Measurements from ENCODE around the gene DOK6.

Gene DOK6

DNA sequence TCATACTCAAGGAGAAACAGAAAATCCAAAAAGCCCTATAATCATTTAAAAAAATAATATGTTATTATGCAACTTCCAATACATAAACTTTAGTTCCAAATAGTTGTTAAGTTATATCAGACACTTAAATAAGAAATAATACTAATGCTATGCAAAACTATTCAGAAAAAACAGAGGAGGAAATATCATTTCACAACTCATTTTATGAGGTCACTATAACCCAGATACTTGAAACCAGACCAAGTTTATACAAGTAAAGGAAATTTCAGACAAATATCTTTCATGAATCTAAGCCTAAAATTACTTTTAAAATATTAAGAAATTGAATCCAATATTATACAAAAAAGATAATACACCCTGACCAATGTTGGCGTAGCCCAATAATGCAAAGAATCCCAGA lies 286.2 kb downstream of the DOK6 start:
- no peak for DNase-seq (ENCODE audit: low read depth in 2 of 2)

DNA sequence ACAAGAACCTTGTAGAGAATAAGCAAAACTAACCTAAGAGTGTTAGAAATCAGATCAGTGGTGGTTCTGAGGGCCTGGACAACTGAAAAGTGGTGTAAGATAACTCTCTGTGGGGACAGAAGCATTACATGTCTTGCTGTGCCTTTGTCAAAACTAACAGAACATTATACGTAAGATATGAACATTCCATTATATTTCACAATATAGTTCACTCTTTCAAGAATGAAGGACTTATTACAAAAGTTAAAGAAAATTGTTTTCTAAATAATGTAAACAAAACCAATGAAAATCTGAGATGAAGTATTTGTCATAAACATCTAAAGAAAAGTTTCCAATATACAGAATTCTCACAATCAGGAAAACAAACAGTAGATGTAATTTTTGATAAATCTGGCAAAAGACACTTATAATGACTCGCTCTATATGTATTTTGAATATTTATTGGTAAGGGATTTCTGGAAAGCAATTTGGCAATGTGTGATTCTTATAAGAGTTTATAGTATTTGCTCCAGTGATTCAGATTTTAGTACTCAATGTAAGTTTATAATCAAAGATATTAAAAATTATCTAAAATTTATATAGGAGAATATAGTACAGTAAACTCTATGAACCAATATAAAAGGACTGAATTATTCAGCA lies 288.6 kb downstream of the DOK6 start:
- DNase-seq (ENCODE audit: low read depth in 2 of 2) = no peak

GRCh38 chr18:69691008-69691760 lies 290.5 kb downstream of the DOK6 start:
- DNase-seq (ENCODE audit: low read depth in 2 of 2) = no peak

DNA sequence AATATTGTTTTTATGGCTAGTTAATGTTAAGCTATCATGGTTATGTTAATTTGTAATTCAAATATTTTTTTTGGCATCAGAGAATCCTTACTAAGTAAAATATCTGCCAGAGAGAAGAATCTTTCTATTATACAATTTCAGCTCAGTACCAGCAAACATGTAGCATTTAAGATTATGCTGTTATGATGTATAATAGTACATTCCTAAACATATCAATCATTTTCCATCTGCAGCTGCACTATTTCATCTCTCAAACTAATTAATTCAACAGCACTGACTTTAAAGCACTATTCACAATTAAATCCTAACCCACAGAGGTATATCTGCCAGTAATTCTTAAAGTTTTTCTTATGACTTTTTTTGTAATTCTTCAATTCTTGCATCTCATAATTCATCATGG lies 296.4 kb downstream of the DOK6 start:
- no peak for DNase-seq (ENCODE audit: low read depth in 2 of 2)

DNA sequence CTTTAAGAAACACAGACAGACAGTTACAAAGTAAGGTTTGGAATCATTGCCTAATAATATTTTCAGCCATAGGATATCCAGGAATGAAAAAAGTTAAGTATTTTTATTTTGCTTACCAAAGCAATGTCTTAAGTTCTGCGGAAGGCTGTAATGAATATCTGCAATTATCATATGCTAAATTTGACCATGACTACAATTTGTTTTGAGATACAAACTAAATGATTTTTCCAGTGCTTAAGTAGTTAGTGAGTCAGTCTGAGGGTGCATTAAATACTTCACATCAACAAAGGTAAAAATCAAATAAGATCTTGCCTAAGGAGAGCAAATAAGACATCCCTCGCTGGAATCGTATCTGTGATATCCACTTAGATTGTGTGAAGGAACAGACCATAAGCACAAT lies 297.0 kb downstream of the DOK6 start:
- DNase-seq (ENCODE audit: low read depth in 2 of 2) = no peak

DNA sequence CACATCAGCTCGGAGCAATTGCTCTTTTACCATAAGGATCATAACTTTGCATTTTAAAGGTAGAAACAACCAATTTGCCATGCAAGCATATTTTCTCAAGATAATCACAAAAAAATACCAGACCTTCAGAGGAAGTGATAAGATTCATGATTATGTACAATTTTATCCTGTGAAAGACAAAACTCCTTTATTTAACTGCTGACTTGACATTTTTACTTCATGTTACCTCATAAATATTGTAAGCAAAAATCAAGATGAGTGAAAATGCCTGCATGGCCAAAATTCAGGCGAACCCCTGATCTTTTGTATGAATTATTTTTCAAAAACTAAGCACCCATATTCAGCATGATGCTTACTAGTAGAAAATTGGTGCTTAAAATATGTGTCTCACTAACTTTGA lies 300.6 kb downstream of the DOK6 start:
- no peak for DNase-seq (ENCODE audit: low read depth in 2 of 2)

- DNase-seq (ENCODE audit: low read depth in 2 of 2) = no peak
These were observed 302.8 kb downstream of the DOK6 start for GRCh38 chr18:69703461-69703860.

DNA sequence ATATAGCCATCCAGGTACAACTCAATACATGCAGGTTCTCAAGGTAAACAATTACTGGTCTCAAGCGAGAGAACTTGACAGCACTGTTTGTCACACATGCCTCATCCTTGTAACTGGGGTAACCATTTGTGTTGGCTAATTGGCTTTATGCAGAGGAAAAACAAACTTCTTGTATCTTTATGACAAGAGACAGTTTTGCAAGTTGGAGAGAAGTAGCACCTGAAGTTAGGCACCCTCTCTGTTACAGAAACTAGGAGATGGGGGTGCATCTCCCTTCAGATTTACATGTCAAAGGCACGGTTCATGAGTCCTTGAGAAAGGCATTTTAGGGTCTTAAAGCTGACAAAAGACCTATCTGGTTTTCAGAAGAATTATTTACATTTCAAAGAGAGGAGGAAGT lies 305.3 kb downstream of the DOK6 start:
- no peak for DNase-seq (ENCODE audit: low read depth in 2 of 2)

DNA sequence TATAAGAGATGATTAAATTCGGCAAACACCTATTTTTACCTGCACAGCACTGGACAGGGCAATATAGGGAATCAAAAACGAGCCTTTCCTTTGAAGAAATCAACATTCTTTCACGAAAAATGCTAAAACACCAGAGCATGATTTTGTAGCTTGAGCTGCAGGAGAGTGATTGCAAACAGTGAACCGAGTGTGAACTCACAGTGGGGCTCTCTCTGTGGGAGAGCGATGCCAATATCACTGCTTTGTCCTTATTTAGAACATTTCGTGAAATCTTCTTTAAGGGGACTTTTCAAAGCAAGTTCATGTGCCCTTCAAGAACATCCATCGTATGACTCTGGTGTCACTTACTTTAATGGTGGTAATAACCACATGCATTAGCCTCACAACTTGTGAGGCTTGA lies 308.2 kb downstream of the DOK6 start:
- no peak for DNase-seq (ENCODE audit: low read depth in 2 of 2)

DNA sequence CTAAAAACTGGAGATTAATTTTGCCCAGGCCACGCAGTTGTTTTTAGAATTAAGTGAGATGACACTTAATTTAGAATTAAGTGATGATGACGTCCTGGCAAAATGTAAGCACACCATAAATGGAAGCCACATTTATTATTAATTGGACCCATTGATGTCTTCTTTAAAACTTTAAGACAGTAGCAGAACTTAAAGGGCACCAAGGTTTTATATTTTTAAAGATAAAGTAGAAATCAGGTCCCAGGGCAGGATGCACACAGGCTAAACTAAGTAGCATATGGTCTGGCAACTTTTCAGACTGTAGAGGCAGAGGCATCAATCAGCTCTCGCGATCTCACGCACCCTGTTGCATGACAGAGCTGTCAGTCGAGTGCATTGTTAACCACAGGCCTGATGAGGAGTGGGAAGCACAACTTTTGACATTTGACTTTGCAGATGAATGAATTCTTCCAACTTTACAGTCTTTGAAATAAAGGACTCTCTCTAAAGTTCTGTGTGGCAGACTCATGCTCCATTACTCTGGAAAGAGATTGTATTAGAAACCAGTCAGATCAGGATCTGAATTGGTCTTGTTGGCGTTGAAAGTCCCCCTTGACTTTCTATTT lies 314.6 kb downstream of the DOK6 start:
- no peak for DNase-seq (ENCODE audit: low read depth in 2 of 2)

DNA sequence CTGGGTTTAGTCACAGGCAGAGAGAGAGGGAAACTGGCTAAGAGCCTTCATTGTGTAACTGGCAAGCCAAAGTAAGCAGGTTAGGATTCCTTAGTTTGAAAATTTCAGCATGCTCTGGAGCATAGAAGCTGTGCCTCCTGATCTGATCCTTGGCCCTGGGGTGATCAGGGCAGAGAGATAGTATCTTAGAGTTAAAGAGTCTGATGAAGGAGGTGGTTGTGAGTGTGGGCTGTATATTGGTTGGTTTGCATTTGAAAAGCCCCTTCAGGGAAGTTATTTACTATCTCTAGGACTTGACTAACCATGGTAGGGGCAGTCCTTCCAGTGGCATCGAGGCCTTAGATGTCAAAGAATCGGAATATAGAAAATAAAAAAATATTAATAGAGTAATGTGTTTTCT lies 316.9 kb downstream of the DOK6 start:
- DNase-seq (ENCODE audit: low read depth in 2 of 2) = no peak

- no peak for DNase-seq (ENCODE audit: low read depth in 2 of 2)
These were observed 318.3 kb downstream of the DOK6 start for GRCh38 chr18:69718912-69719547.

DNA sequence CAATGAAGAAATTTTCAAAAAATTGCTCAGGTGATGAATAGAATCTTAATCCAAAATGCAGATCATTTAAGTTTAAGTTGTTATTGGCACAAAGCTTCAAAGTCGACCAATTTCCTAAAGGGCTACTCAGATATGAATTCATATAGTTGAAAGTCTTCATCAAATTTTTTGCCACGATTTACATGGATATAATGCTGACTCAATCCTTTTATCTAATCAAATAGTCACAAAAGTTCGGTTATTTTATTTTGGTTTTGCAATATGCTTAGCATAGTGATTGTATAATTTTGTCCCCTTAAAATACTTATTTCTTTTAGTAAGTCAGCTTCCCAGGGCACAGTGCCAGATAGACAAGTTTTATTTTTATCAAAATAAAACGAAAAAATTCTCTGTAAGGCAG lies 319.7 kb downstream of the DOK6 start:
- no peak for DNase-seq (ENCODE audit: low read depth in 2 of 2)

DNA sequence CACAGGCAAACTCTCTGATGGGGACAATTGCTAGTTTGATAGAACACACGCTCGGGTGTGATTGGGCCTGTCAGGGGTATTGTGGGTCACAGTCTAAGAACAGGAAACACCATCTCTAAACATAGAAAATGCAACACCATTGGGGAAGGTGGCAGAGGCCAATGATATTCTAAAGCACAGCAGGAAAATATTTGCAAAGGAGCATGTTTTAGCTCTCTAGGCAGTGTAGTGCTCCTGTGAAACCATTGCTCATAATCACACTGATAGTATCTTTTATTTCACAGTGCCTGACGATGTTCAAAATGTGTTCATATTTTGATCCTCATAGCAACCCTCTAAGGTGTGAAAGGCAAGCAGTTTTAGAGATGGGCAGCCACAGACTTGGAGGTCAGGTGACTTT lies 322.7 kb downstream of the DOK6 start:
- DNase-seq (ENCODE audit: low read depth in 2 of 2) = no peak

DNA sequence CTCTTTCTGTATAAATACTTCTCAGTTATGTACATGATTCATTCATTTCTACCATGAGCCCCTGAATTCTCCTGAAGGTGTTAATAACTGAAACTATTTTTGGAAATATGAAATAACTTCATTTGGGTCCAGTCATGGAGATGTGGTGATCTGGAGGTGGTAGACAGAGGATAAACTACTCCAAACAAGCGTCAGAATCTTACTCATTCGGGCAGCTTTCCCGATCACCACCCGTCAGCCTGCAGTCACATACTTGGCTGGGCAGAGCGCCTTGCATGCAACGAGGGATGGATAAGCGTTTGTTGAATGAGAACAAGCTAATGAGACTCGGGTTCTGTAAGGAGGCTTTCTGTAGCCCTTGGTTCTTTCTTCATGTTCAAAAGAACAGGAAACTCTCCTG lies 324.3 kb downstream of the DOK6 start:
- DNase-seq (ENCODE audit: low read depth in 2 of 2) = no peak

DNA sequence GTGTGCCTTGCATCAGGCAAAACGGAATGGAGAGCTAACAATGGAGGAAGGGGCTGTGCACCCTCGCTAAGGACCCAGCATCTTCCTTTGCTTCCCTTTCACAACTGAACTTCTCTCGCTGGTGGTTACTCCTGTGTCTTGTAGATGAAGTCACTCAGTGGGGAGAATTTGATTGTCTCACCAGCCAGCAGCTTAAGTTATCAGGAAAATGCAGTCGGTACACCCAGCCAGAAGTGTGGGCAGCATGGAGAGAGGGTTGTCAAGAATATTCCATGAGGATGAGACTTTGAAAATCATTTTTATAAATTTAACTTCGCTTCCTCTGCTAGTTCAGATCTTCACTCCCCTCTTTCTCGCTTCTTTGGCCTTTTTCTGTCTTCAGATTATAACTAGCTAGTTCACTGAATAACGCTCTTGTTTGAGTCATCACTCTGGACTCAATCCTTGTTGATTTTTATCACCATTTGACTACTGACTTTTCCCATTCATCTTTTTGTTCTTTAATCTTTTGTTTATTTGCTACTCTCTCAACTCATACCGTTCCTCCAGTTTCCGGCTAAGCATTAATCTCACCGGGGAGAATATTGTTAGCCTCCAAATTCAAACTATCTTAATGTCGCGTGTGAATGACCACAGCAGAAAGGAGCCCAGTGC lies 325.3 kb downstream of the DOK6 start:
- DNase-seq (ENCODE audit: low read depth in 2 of 2) = no peak

DNA sequence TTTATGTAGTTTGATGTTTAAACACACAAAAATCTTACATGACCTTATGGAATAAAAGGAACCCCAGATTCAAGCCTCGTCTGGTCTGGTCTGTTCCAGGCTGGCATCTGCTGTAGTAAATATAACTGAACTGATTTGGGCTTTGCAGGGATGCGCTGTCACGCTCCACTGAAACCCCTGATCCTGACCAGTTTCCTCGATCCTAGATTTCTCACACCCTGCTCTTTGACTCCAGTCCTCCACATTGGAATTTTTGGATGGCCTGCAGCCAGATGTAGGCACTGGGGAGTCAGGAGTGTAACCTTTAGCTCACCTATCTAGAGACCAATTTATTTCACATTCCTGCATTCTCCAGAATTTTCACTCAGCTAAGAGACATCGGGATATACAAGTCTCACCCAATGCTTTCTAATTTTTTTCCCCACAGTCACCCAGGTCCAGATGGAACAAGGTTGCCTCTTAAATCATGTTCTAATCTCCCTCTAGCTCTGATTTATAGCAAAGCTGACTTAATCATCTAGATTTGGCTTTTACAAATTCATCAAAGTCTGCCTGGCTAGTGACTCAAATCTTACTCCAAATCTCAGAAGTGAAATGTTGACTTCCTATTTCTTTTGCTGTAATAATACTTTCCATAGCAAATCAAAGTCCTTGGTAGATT lies 327.4 kb downstream of the DOK6 start:
- no peak for DNase-seq (ENCODE audit: low read depth in 2 of 2)

- DNase-seq (ENCODE audit: low read depth in 2 of 2) = no peak
These were observed 330.0 kb downstream of the DOK6 start for GRCh38 chr18:69730664-69731063.

DNA sequence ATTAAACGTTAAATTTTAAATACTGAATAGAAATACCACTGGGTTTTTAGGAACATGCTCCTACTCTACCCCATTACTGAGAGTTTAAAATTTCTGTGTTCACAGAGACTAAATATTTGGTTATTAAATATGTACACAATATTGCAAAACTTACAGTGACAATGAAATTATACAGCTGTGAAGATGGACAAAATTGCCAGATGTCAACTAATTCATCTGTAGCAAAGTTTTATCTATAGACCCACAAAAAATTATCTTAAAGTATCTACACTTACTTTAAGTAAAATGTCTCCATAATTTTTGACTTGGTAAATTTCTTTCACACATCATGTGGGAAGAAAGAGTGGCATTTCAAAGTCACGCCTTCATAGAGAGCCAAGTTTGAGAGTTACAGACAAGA lies 333.8 kb downstream of the DOK6 start:
- DNase-seq (ENCODE audit: low read depth in 2 of 2) = no peak

DNA sequence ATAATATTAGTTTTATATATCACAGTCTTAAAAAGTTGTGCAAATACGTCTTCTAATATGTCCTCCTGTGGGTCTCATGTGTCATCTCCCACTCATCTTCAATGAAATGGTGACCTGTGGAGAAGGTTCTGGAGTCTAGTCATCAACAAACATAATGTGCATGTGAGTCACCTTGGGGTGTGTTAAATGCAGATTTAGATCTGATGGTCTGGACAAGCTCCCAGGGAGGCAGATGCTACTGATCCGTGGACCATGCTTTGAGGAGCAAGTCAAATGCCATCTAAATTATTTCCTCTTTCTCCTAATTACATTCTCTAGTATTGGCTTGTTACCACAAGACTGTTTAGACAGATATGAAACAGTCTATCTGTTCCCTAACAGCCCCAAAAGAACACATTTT lies 336.0 kb downstream of the DOK6 start:
- no peak for DNase-seq (ENCODE audit: low read depth in 2 of 2)

DNA sequence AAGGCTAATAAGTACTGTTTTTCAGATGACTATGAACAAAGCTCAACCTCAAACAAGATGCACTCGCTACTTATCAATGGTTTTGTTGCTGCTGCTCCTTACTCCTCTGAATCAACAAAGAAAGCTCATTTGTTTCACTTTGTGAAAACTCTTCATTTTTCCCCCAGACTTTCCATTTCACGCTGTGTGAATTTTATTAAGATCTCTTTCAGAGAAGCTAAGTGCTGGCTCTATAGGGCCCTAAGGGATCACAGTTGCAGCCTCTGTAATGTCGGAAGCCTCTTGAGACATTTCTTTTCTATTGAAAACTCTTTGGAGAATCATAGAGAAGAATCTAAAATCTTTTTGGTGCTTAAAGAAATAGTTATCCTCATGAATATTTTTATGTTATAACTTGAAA lies 337.2 kb downstream of the DOK6 start:
- DNase-seq (ENCODE audit: low read depth in 2 of 2) = no peak

DNA sequence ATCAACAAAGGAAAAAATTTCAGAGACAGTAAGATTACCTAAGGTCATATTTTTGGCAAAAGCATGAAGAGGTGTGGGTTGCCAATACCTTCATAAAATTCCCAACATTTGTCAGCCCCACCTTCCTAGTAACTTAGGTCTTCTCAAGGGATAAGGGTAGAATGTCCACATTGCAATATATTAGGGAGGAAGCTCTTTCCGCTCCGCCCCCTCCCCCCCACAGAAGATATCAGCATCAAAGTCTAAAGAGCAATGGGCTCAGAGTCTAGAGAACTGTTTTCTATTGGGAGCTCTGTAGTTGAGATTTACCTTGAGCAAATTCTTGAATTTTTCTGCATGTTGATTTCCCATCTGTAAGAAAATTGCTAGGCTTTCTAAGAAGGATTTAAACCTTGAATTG lies 346.7 kb downstream of the DOK6 start:
- no peak for DNase-seq (ENCODE audit: low read depth in 2 of 2)
